ENCODE data around the gene C17orf113.
A peak's percentile ranks its signal among the peaks of the same experiment; 100 is the strongest.

GRCh38 chr17:42096360-42097111 is 46.1 kb upstream of the C17orf113 start:
- TF ChIP-seq CTCF (IDR thresholded peaks at IDR 0.05; ENCODE audit: low read length) (peak; percentile 19; the same call in 1 of the 2 replicates), EZH2 (IDR thresholded peaks at IDR 0.05; ENCODE audit: borderline replicate concordance, low read length) (no peak)
